NCI-H345 (cell line): ENCODE data around the gene OR8B12.
"Not testable (repeated sequence)": the region's sequence is repeated elsewhere in the genome, so short reads cannot be mapped to it uniquely, and the experiment has no call there.

Source experiments
- DNase-seq: peaks from one replicate; lab custom pipeline; 2025; lab: John Stamatoyannopoulos, UW

OR8B12 gene

GRCh38 chr11:124520550-124520854 is 23.0 kb downstream of the OR8B12 start:
- DNase-seq = no peak

GRCh38 chr11:124519850-124520549 is 23.5 kb downstream of the OR8B12 start:
- no peak for DNase-seq

GRCh38 chr11:124518989-124519451 is 24.4 kb downstream of the OR8B12 start:
- DNase-seq = no peak

GRCh38 chr11:124517314-124517713 is 26.1 kb downstream of the OR8B12 start:
- DNase-seq = no peak

- not testable (repeated sequence) for DNase-seq
Measured at GRCh38 chr11:124514675-124515074, 28.8 kb downstream of the OR8B12 start.

GRCh38 chr11:124514131-124514530 is 29.3 kb downstream of the OR8B12 start:
- no peak for DNase-seq

- DNase-seq = no peak
Measured at GRCh38 chr11:124511745-124512144, 31.7 kb downstream of the OR8B12 start.

- no peak for DNase-seq
Measured at GRCh38 chr11:124510279-124510678, 33.2 kb downstream of the OR8B12 start.

- no peak for DNase-seq
Measured at GRCh38 chr11:124499711-124500110, 43.7 kb downstream of the OR8B12 start.

GRCh38 chr11:124493016-124493655 is 50.3 kb downstream of the OR8B12 start:
- no peak for DNase-seq
